Measurements from ENCODE around the gene FAM222B. TPM values are rescaled to one million over a fixed set of nuclear protein-coding genes. Genes with fewer than 3 reads are reported as not detected.

FAM222B gene
- total RNA-seq, 1 donor from 2014 or later: 21.0 TPM

DNA sequence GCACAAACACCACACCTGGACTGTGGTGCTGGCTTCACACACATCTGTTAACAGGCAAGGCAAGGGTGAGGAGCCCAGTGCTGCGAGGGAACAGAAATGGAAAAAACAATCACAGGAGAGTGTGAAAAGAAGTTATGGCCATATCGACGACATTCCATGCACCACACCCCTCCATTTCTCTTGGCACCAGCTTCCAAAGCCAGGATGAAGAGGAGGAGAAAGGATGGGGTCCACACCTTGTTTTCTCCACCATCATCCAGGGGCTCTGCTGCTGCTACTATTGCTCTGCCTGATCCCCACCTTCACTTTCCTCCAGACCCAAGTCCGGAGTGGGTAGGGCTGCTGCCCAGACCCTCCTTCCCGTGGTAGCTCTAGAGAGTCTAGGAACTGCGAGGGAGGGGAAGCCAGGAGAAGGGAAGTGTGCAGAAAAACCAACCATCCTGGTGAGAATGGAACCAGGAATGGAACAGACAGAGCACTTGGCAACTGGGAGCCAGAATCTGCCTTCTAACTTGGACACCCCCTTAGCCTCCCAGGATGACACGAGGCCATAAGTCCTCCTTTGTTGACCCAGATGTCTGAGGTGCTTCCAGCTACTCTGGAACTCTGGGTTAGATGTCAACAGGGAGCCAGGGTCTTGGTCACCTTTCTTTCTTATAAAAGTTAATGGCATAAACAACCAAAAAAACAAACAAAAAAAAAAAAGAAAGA is 129.7 kb downstream of the FAM222B start:
- no peak for DNase-seq (ENCODE audit: low spot score)
- no peaks in the 10 kb centered on the region for H3K27me3 Mint-ChIP-seq (ENCODE audit: low read depth)
- peaks cover 44% of the 10 kb centered on the region for H3K4me1 Mint-ChIP-seq (ENCODE audit: low read depth)
- peaks cover 16% of the 10 kb centered on the region for H3K36me3 Mint-ChIP-seq (ENCODE audit: low read depth)
- peak overlapping the region; percentile 72 for H3K27ac Mint-ChIP-seq (ENCODE audit: unreplicated experiment)
- no peak for TF ChIP-seq CTCF (IDR thresholded peaks at IDR 0.05)
- H3K9me3 Mint-ChIP-seq (ENCODE audit: low read depth): no peaks in the 10 kb centered on the region
- no peak overlapping the region for H3K4me3 Mint-ChIP-seq (ENCODE audit: unreplicated experiment)

GRCh38 chr17:28712032-28712704 is 130.4 kb downstream of the FAM222B start:
- TF ChIP-seq CTCF (IDR thresholded peaks at IDR 0.05): no peak
- H3K9me3 Mint-ChIP-seq (ENCODE audit: low read depth): no peaks in the 10 kb centered on the region
- DNase-seq (ENCODE audit: low spot score): no peak
- peak overlapping the region; percentile 99 for H3K27ac Mint-ChIP-seq (ENCODE audit: unreplicated experiment)
- H3K36me3 Mint-ChIP-seq (ENCODE audit: low read depth): peaks cover 16% of the 10 kb centered on the region
- H3K27me3 Mint-ChIP-seq (ENCODE audit: low read depth): no peaks in the 10 kb centered on the region
- peaks cover 44% of the 10 kb centered on the region for H3K4me1 Mint-ChIP-seq (ENCODE audit: low read depth)
- H3K4me3 Mint-ChIP-seq (ENCODE audit: unreplicated experiment): peak overlapping the region; percentile 89

- peaks cover 16% of the 10 kb centered on the region for H3K36me3 Mint-ChIP-seq (ENCODE audit: low read depth)
- H3K4me3 Mint-ChIP-seq (ENCODE audit: unreplicated experiment): peak within 1 kb of the TSS; percentile 89
- no peak for TF ChIP-seq CTCF (IDR thresholded peaks at IDR 0.05)
- no peaks in the 10 kb centered on the region for H3K27me3 Mint-ChIP-seq (ENCODE audit: low read depth)
- no peaks in the 10 kb centered on the region for H3K9me3 Mint-ChIP-seq (ENCODE audit: low read depth)
- peaks cover 43% of the 10 kb centered on the region for H3K4me1 Mint-ChIP-seq (ENCODE audit: low read depth)
- H3K27ac Mint-ChIP-seq (ENCODE audit: unreplicated experiment): peak within 1 kb of the TSS; percentile 99
- no peak for DNase-seq (ENCODE audit: low spot score)
Observed at GRCh38 chr17:28711723-28712031, 130.9 kb downstream of the FAM222B start, which contains the start of gene PROCA1. PROCA1 (minus strand) TSS chr17:28711888; CDS start chr17:28711660, 228 bp downstream.

GRCh38 chr17:28710861-28711722 is 131.5 kb downstream of the FAM222B start:
- Mint-ChIP-seq H3K9me3 (ENCODE audit: low read depth) (no peaks in the 10 kb centered on the region), H3K27me3 (ENCODE audit: low read depth) (no peaks in the 10 kb centered on the region), H3K4me1 (ENCODE audit: low read depth) (peaks cover 38% of the 10 kb centered on the region), H3K27ac (ENCODE audit: unreplicated experiment) (peak overlapping the region; percentile 99), H3K4me3 (ENCODE audit: unreplicated experiment) (peak overlapping the region; percentile 89), H3K36me3 (ENCODE audit: low read depth) (peaks cover 16% of the 10 kb centered on the region)
- TF ChIP-seq CTCF (IDR thresholded peaks at IDR 0.05): no peak
- DNase-seq (ENCODE audit: low spot score): peak; percentile 96

DNA sequence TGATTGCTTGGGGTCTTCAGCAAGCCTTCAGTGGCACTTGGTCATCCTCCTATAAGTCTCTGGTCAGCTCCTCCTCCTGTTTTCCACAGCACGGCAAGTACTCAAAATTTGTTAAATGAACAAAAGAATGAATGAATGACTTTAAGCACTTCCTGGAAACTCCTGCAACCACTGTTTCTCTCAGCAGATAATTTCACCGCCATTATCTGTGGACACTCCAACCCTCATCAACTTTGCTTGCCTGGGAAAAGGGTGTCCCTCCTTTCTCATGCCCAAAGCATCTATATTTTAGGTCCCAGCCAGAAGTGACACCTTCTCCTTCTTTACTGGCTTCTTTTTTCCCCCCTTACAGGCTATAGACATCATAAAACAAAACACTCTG is 135.3 kb downstream of the FAM222B start:
- Mint-ChIP-seq H3K36me3 (ENCODE audit: low read depth) (peaks cover 10% of the 10 kb centered on the region), H3K4me3 (ENCODE audit: unreplicated experiment) (no peak overlapping the region), H3K27ac (ENCODE audit: unreplicated experiment) (no peak overlapping the region), H3K9me3 (ENCODE audit: low read depth) (no peaks in the 10 kb centered on the region), H3K4me1 (ENCODE audit: low read depth) (peaks cover 17% of the 10 kb centered on the region), H3K27me3 (ENCODE audit: low read depth) (no peaks in the 10 kb centered on the region)
- no peak for DNase-seq (ENCODE audit: low spot score)
- no peak for TF ChIP-seq CTCF (IDR thresholded peaks at IDR 0.05)
